Prostate gland (tissue), 2 donors: ENCODE results near the gene TBC1D22A.

Experiments used
- POLR2A ChIP-seq: fragments of 450-650 bp; IDR thresholded peaks from one replicate; pipeline ENCODE4 v1.6.1; 2016; ENCODE audit warnings: antibody characterized with exemption, mild to moderate bottlenecking
- POLR2AphosphoS5 ChIP-seq: sonication (generic); formaldehyde crosslinking; IDR thresholded peaks from one replicate; pipeline ENCODE4 v1.6.1; 2017; ENCODE audit warnings: antibody characterized with exemption
- TF ChIP-seq, protein P1 (sequence below), 4 experiments: fragments of 200-600 bp in 2 of 4; fragments of 450-650 bp in 2 of 4; sonication (generic) in 2 of 4; IDR thresholded peaks; 1 replicate in 3 of 4; 2 replicates in 1 of 4; pipeline ENCODE4 v1.5.1; 2016 to 2019; ENCODE audit warnings: antibody characterized with exemption in 4 of 4, mild to moderate bottlenecking in 2 of 4, moderate library complexity in 2 of 4

GRCh38 chr22:46974631-46975585, 212.5 kb downstream of the TBC1D22A start:
- no peak for TF ChIP-seq POLR2A
- TF ChIP-seq, protein P1, sequence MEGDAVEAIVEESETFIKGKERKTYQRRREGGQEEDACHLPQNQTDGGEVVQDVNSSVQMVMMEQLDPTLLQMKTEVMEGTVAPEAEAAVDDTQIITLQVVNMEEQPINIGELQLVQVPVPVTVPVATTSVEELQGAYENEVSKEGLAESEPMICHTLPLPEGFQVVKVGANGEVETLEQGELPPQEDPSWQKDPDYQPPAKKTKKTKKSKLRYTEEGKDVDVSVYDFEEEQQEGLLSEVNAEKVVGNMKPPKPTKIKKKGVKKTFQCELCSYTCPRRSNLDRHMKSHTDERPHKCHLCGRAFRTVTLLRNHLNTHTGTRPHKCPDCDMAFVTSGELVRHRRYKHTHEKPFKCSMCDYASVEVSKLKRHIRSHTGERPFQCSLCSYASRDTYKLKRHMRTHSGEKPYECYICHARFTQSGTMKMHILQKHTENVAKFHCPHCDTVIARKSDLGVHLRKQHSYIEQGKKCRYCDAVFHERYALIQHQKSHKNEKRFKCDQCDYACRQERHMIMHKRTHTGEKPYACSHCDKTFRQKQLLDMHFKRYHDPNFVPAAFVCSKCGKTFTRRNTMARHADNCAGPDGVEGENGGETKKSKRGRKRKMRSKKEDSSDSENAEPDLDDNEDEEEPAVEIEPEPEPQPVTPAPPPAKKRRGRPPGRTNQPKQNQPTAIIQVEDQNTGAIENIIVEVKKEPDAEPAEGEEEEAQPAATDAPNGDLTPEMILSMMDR (IDR thresholded peaks at IDR 0.05), result no peak
- no peak for TF ChIP-seq POLR2AphosphoS5
